Osteoblast (primary cell): ENCODE results near the gene FADS2. TPM values are rescaled to one million over a fixed set of nuclear protein-coding genes. Genes with fewer than 3 reads are reported as not detected.

ENCODE experiments used
- DNase-seq: peaks from one replicate; pipeline ENCODE4 v3.0.0; 2011; ENCODE audit warnings: low spot score, mixed read lengths; ENCODE audit not compliant: insufficient read length; ENCODE audit errors: missing footprints
- H2AFZ ChIP-seq: 2 replicates; pipeline ENCODE4 v1.6.0; 2011; ENCODE audit warnings: mild to moderate bottlenecking, low read length
- H3K27ac ChIP-seq: 2 replicates; pipeline ENCODE4 v1.5.1; 2011; ENCODE audit warnings: mild to moderate bottlenecking, low read depth, low read length, moderate library complexity
- H3K27me3 ChIP-seq: 2 replicates; pipeline ENCODE4 v1.6.0; 2012; ENCODE audit warnings: mild to moderate bottlenecking, control low read depth, inconsistent platforms, low read length, moderate library complexity; ENCODE audit not compliant: insufficient read depth
- H3K36me3 ChIP-seq: 2 replicates; pipeline ENCODE4 v1.5.1; 2011; ENCODE audit warnings: mild to moderate bottlenecking, low read length, control low read depth, moderate library complexity; ENCODE audit not compliant: insufficient read depth
- H3K4me1 ChIP-seq: 2 replicates; pipeline ENCODE4 v1.5.1; 2011; ENCODE audit warnings: mild to moderate bottlenecking, low read length, control low read depth, moderate library complexity; ENCODE audit not compliant: insufficient read depth
- H3K4me2 ChIP-seq: 2 replicates; pipeline ENCODE4 v1.6.0; 2011; ENCODE audit warnings: mild to moderate bottlenecking, low read length; ENCODE audit not compliant: insufficient read depth
- H3K4me3 ChIP-seq: fragments of 200-600 bp; sonication (generic); 3 replicates; pipeline ENCODE4 v1.5.1; 2012; ENCODE audit warnings: mild to moderate bottlenecking, low read length, inconsistent platforms; ENCODE audit not compliant: insufficient read depth
- H3K79me2 ChIP-seq: 2 replicates; pipeline ENCODE4 v1.6.0; 2012; ENCODE audit warnings: mild to moderate bottlenecking, low read length, control low read depth, inconsistent platforms; ENCODE audit not compliant: insufficient read depth
- H3K9me3 ChIP-seq: 2 replicates; pipeline ENCODE4 v1.5.1; 2011; ENCODE audit warnings: low read depth, low read length, control low read depth
- H4K20me1 ChIP-seq: 2 replicates; pipeline ENCODE4 v1.6.0; 2012; ENCODE audit warnings: mild to moderate bottlenecking, low read length, control low read depth; ENCODE audit not compliant: insufficient read depth
- total RNA-seq: library from RNA; depleted of rRNA; stranded (reverse); fragments of >200 nt; gene quantifications from 2 replicates; pipeline ENCODE4 v1.2.3, GENCODE V29; 2012
- TF ChIP-seq, protein P1 (sequence below): IDR thresholded peaks from 2 replicates; pipeline ENCODE4 v1.5.1; 2011; ENCODE audit warnings: mild to moderate bottlenecking, low read depth, low read length, moderate library complexity; ENCODE audit errors: extremely low read depth

The FADS2 gene
- total RNA-seq, 1 donor = 275 TPM

DNA sequence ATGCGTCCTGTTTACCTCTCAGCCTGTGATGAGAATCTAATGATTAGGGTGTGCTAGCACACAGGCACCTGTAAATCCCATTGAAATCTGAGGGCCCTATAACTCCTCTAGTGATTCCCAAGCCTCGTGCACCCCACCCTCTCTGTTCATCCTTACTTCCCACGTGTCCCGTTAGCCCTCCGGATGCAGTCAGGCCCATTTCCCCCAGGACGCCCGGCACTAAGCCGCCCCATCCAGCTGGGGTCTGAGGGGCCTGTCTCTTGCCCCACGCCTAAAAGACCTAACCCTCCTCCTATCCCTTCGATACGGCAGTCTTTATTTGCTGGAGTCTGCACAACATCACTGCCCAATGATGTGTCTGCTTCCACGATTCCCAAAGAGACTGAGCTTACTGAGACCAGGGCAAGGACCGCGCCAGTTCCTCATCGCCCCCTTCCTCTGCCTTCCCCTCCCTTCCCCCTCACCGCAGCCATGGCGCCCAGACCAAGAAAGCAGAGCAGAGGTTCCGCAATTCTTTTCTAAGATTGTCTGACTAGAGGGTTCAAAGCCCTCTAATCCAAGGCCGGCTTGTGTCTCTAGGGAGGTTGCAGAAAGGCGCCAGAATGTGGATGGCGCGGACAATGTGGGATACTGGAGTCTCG, 1.1 kb upstream of the FADS2 start:
- no peak for DNase-seq
- H3K79me2 ChIP-seq = peaks cover 26% of the 10 kb centered on the region
- peak overlapping the region; percentile 81 for H3K4me3 ChIP-seq
- no peaks in the 10 kb centered on the region for H3K36me3 ChIP-seq
- H3K4me1 ChIP-seq = peaks cover 19% of the 10 kb centered on the region
- H3K27ac ChIP-seq = peak overlapping the region; percentile 23
- H4K20me1 ChIP-seq = peaks cover 14% of the 10 kb centered on the region
- H2AFZ ChIP-seq = peak overlapping the region; percentile 72
- peak overlapping the region; percentile 89 for H3K4me2 ChIP-seq
- TF ChIP-seq, protein P1, sequence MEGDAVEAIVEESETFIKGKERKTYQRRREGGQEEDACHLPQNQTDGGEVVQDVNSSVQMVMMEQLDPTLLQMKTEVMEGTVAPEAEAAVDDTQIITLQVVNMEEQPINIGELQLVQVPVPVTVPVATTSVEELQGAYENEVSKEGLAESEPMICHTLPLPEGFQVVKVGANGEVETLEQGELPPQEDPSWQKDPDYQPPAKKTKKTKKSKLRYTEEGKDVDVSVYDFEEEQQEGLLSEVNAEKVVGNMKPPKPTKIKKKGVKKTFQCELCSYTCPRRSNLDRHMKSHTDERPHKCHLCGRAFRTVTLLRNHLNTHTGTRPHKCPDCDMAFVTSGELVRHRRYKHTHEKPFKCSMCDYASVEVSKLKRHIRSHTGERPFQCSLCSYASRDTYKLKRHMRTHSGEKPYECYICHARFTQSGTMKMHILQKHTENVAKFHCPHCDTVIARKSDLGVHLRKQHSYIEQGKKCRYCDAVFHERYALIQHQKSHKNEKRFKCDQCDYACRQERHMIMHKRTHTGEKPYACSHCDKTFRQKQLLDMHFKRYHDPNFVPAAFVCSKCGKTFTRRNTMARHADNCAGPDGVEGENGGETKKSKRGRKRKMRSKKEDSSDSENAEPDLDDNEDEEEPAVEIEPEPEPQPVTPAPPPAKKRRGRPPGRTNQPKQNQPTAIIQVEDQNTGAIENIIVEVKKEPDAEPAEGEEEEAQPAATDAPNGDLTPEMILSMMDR = no peak
- H3K27me3 ChIP-seq = no peaks in the 10 kb centered on the region
- no peaks in the 10 kb centered on the region for H3K9me3 ChIP-seq

DNA sequence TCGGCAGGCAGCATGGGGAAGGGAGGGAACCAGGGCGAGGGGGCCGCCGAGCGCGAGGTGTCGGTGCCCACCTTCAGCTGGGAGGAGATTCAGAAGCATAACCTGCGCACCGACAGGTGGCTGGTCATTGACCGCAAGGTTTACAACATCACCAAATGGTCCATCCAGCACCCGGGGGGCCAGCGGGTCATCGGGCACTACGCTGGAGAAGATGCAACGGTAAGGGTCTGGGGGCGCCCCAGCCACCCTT, 204 bp downstream of the FADS2 start:
- no peak for DNase-seq
- Histone ChIP-seq H3K27ac (no peak overlapping the region), H3K4me3 (peak overlapping the region; percentile 81), H3K27me3 (no peaks in the 10 kb centered on the region), H3K36me3 (no peaks in the 10 kb centered on the region), H3K79me2 (peaks cover 33% of the 10 kb centered on the region), H3K9me3 (no peaks in the 10 kb centered on the region), H4K20me1 (peaks cover 14% of the 10 kb centered on the region), H3K4me1 (peaks cover 19% of the 10 kb centered on the region), H3K4me2 (peak overlapping the region; percentile 89), H2AFZ (peak overlapping the region; percentile 76)
- TF ChIP-seq, protein P1 = no peak

DNA sequence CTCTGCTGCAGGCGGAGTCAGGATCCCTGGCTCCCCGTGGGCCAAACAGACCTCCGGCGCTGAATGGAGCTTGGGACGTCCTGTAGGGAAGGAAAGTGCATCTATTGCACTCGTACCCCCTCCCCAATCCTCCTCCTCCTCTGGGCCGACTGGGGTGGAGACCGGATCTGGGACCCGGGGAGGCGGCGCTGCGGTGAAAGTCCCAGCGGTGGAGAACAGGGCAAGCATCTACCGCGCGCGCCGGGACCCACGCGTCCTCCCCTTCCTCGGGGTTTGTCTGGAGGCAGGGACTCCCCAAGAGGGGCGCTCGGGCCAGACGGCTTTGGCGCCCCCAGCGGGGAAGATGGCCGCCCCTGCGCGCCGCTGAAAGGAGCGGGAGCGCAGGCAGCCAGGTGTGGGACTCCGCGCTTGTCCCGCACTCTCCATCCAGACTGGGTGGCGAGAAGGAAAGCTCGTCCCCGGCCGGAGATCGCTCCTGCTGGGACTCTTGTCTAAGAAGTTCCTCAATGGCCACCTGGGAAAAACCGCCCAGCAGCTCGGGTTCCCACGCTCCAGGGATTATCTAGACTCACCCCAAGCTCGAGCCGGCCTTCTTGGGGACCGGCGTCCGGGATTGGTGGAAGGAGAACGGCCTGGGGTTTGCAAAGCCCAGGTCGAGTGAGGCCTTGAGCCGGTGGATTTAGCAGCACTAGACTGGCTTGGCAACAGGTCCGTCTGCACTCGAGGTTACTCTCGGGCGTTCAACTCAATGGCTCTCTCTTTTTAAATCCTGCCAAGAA, 718 bp downstream of the FADS2 start:
- Histone ChIP-seq H3K36me3 (no peaks in the 10 kb centered on the region), H3K4me2 (peak overlapping the region; percentile 89), H3K27ac (no peak overlapping the region), H3K79me2 (peaks cover 37% of the 10 kb centered on the region), H4K20me1 (peaks cover 16% of the 10 kb centered on the region), H3K9me3 (no peaks in the 10 kb centered on the region), H2AFZ (peak overlapping the region; percentile 76), H3K27me3 (no peaks in the 10 kb centered on the region), H3K4me3 (peak overlapping the region; percentile 81), H3K4me1 (peaks cover 19% of the 10 kb centered on the region)
- TF ChIP-seq, protein P1 = peak; percentile 33
- DNase-seq = peak; percentile 85

DNA sequence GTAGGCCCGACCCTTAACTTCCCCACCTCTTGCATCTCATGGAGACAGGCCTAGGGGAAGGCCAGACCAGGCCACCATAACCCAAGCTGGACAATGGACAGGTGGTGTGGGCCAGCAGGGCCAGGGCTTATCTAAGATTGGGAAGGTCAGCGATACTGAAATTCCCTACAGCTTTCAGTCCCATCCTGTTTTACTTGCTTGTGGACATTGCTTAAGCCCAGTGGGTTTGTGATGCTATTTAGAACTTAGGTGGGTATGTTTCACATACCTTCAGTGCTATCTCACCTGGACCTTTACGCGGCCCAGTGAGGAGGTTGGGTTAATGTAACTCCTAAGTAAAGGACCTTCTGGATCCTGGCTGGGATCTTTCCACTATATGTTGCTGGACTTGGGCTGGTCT, 1.7 kb downstream of the FADS2 start:
- Histone ChIP-seq H4K20me1 (peaks cover 20% of the 10 kb centered on the region), H3K27ac (no peak overlapping the region), H3K4me3 (no peak overlapping the region), H3K4me1 (peaks cover 19% of the 10 kb centered on the region), H2AFZ (no peak overlapping the region), H3K36me3 (no peaks in the 10 kb centered on the region), H3K79me2 (peaks cover 37% of the 10 kb centered on the region), H3K27me3 (no peaks in the 10 kb centered on the region), H3K4me2 (peak overlapping the region; percentile 89), H3K9me3 (no peaks in the 10 kb centered on the region)
- no peak for DNase-seq
- TF ChIP-seq, protein P1 = no peak
